Fibroblast of lung (primary cell): ENCODE results near the gene SYT9. TPM values are rescaled to one million over a fixed set of nuclear protein-coding genes. Genes with fewer than 3 reads are reported as not detected.

Experiments
- DNase-seq, 2 donors: peaks; one replicate each; pipeline versions ENCODE4 v3.0.0 to v3.0.0-alpha.2; 2010; ENCODE audit warnings: low read depth in 2 of 2
- H2AFZ ChIP-seq: 2 replicates; pipeline ENCODE4 v1.5.1; 2012; ENCODE audit warnings: low read length, control low read depth, inconsistent platforms
- H3K27ac ChIP-seq: 2 replicates; pipeline ENCODE4 v1.5.1; 2011; ENCODE audit warnings: low read length, control low read depth; ENCODE audit not compliant: insufficient read depth
- H3K27me3 ChIP-seq: 2 replicates; pipeline ENCODE4 v1.5.1; 2011; ENCODE audit warnings: mild to moderate bottlenecking, low read length; ENCODE audit not compliant: control insufficient read depth, insufficient read depth
- H3K36me3 ChIP-seq: 2 replicates; pipeline ENCODE4 v1.5.1; 2011; ENCODE audit warnings: low read length; ENCODE audit not compliant: control insufficient read depth, insufficient read depth
- H3K4me1 ChIP-seq: 2 replicates; pipeline ENCODE4 v1.5.1; 2011; ENCODE audit warnings: low read length; ENCODE audit not compliant: control insufficient read depth, insufficient read depth; ENCODE audit errors: extremely low read depth
- H3K4me2 ChIP-seq: 2 replicates; pipeline ENCODE4 v1.5.1; 2011; ENCODE audit warnings: low read length, control low read depth; ENCODE audit not compliant: insufficient read depth; ENCODE audit errors: extremely low read depth
- H3K4me3 ChIP-seq, 4 experiments: fragments of 200-600 bp in 1 of 4; sonication (generic) in 1 of 4; replicated peaks in 1 of 4; 2 replicates each; pipeline ENCODE4 v1.5.1; 2011 to 2016; ENCODE audit warnings: low read length in 4 of 4, low read depth in 3 of 4, mild to moderate bottlenecking in 3 of 4, control low read depth in 2 of 4, inconsistent platforms in 1 of 4, mixed read lengths in 1 of 4; ENCODE audit not compliant: insufficient read depth in 1 of 4; ENCODE audit errors: control extremely low read depth in 1 of 4
- H3K79me2 ChIP-seq: 2 replicates; pipeline ENCODE4 v1.5.1; 2012; ENCODE audit warnings: mild to moderate bottlenecking, low read length, inconsistent platforms; ENCODE audit not compliant: control insufficient read depth, insufficient read depth
- H3K9ac ChIP-seq: 2 replicates; pipeline ENCODE4 v1.5.1; 2011; ENCODE audit warnings: mild to moderate bottlenecking, low read length, control low read depth; ENCODE audit not compliant: insufficient read depth
- H3K9me3 ChIP-seq: 2 replicates; pipeline ENCODE4 v1.5.1; 2012; ENCODE audit warnings: low read depth, low read length; ENCODE audit not compliant: control insufficient read depth, insufficient read depth
- H4K20me1 ChIP-seq: 2 replicates; pipeline ENCODE4 v1.5.1; 2011; ENCODE audit warnings: low read length; ENCODE audit not compliant: control insufficient read depth, insufficient read depth; ENCODE audit errors: extremely low read depth
- CTCF ChIP-seq, 2 donors: IDR thresholded peaks in 1 of 2; conservative IDR thresholded peaks in 1 of 2; 1 replicate in 1 of 2; 2 replicates in 1 of 2; pipeline ENCODE4 v1.5.1; 2011 to 2012; ENCODE audit warnings: low read length in 2 of 2, control low read depth in 1 of 2, inconsistent platforms in 1 of 2, low read depth in 1 of 2, mild to moderate bottlenecking in 1 of 2
- EZH2 ChIP-seq: IDR thresholded peaks from 2 replicates; pipeline ENCODE4 v1.5.1; 2012; ENCODE audit warnings: low read length, control low read depth, mild to moderate bottlenecking; ENCODE audit errors: missing control alignments
- polyA plus RNA-seq, 2 donors: library from polyadenylated mRNA; depleted of rRNA in 1 of 2; stranded (reverse) in 1 of 2; unstranded in 1 of 2; fragments of >200 nt; gene quantifications; 2 replicates each; pipeline ENCODE4 v1.2.1, GENCODE V29; 2011 to 2012; ENCODE audit warnings: missing spikeins in 1 of 2
- total RNA-seq: library from RNA; depleted of rRNA; stranded (reverse); fragments of >200 nt; gene quantifications from 2 replicates; pipeline ENCODE4 v1.2.1, GENCODE V29; 2014

SYT9 gene
- total and polyA plus RNA-seq, 2 donors (not counting 1 experiment from before 2014, with no cell fraction given), result not detected

DNA sequence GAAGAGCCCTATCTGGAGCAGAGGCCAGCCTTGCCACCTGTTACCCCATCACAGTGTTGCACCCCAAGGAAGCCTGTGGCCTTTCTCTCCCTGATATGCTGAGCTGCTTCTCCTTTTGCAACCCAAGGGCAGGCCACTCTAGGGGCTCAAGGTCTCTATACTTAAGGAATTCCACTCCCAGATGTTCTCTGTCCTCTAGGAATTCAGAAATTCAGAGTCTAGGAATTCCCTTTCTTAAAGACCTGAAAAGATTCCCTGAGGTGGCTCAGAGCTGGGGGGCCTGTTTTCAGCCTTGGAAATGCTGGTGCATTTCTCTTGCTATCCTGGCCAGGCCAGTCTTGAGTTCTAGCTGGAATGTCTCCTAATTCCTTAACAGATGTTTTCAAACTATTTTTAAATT, 165.6 kb downstream of the SYT9 start:
- Histone ChIP-seq H4K20me1 (no peaks in the 10 kb centered on the region), H3K36me3 (no peaks in the 10 kb centered on the region), H3K4me3 (no peak overlapping the region), H3K79me2 (no peaks in the 10 kb centered on the region), H3K9me3 (no peaks in the 10 kb centered on the region), H3K27me3 (no peaks in the 10 kb centered on the region), H3K4me1 (no peaks in the 10 kb centered on the region), H3K4me2 (no peak overlapping the region), H3K9ac (no peak overlapping the region), H3K27ac (no peak overlapping the region), H2AFZ (no peak overlapping the region)
- TF ChIP-seq EZH2, result no peak
- DNase-seq, result no peak

DNA sequence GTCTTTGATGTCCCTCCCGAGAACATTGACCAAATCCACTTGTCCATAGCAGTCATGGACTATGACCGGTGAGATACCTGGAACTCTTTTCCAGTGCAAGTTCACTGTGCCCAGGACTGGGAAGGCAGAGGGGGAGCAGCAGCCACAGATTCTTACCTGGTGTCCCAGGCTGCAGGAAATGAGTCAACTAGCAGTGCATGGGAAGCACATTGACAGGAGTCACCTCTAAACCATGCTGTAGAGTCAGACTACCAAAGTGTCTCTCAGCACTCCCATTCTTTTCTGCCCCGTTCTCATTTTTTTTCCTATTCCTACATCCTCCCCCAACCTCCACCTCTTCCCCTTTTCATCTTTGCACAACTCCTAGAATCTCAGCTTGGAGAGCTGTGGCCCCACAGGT, 166.4 kb downstream of the SYT9 start:
- Histone ChIP-seq H3K79me2 (no peaks in the 10 kb centered on the region), H3K36me3 (no peaks in the 10 kb centered on the region)
- TF ChIP-seq CTCF (conservative IDR thresholded peaks at IDR 0.05 in 1 of 2, IDR thresholded peaks at IDR 0.05 in 1 of 2; ENCODE audit: low read depth in 1 of 2, low read length in 2 of 2), result no peak
- TF ChIP-seq EZH2, result no peak

DNA sequence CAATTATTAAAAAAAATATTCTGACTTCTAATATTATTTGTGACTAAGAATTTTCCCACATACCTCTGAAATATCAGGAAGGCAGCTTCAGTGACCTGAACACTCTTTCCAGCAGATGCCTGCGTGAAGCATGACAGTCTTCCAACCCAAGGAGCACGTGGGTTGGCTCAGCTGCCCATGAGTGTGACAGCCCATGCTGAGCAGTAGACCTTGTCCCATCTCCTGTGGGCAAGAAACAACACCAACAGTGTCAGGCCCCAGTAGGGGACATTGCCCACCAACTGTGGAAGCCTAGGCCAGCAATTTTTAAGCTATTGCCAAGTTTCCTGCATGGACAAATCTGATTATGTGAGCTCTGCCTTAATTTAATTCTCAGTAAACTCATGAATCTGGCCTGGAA, 167.2 kb downstream of the SYT9 start:
- H3K4me3 ChIP-seq, result no peak overlapping the region
- no peaks in the 10 kb centered on the region for H3K27me3 ChIP-seq
- H3K79me2 ChIP-seq, result no peaks in the 10 kb centered on the region
- H3K4me1 ChIP-seq, result no peaks in the 10 kb centered on the region
- no peak for TF ChIP-seq CTCF (conservative IDR thresholded peaks at IDR 0.05 in 1 of 2, IDR thresholded peaks at IDR 0.05 in 1 of 2; ENCODE audit: low read depth in 1 of 2, low read length in 2 of 2)
- no peak for TF ChIP-seq EZH2
- no peak overlapping the region for H3K4me2 ChIP-seq
- no peaks in the 10 kb centered on the region for H3K36me3 ChIP-seq
- H2AFZ ChIP-seq, result no peak overlapping the region
- DNase-seq, result no peak
- no peak overlapping the region for H3K27ac ChIP-seq
- no peaks in the 10 kb centered on the region for H3K9me3 ChIP-seq
- no peaks in the 10 kb centered on the region for H4K20me1 ChIP-seq
- H3K9ac ChIP-seq, result no peak overlapping the region

More for the DNA sequence above, 166.4 kb downstream of the SYT9 start:
- Histone ChIP-seq H2AFZ (no peak overlapping the region), H3K4me1 (no peaks in the 10 kb centered on the region), H3K9me3 (no peaks in the 10 kb centered on the region), H3K4me3 (no peak overlapping the region), H3K9ac (no peak overlapping the region), H4K20me1 (no peaks in the 10 kb centered on the region), H3K4me2 (no peak overlapping the region), H3K27ac (no peak overlapping the region), H3K27me3 (no peaks in the 10 kb centered on the region)
- DNase-seq, result peak in 1 of 2 donors; percentile 33
